Panc1 (cell line): Measurements from ENCODE around the gene NOS1. TPM values are rescaled to one million over a fixed set of nuclear protein-coding genes. Genes with fewer than 3 reads are reported as not detected.

Experiments
- ATAC-seq: fragments of 200-7000 bp; cut with Tn5 transposase; 2 replicates; pipeline ENCODE4 v1.9.1; 2020; ENCODE audit warnings: mild to moderate bottlenecking, moderate library complexity
- BruUV-seq: library from RNA; stranded (reverse); fragments of 400-500 nt; replicated peaks from 2 replicates; lab custom pipeline; 2021; lab: Mats Ljungman, UMichigan
- CTCF ChIA-PET: fragments of 300-600 bp; sonication (Branson Sonifier 250); formaldehyde crosslinking; loops from one replicate; lab custom pipeline; 2022; ENCODE audit warnings: antibody characterized with exemption; lab: Charles Lee
- POLR2A ChIA-PET: fragments of 300-600 bp; sonication (Branson Sonifier 250); formaldehyde crosslinking; loops from one replicate; lab custom pipeline; 2022; ENCODE audit warnings: antibody characterized with exemption; lab: Charles Lee
- DNase-seq: peaks from one replicate; pipeline ENCODE4 v3.0.0-alpha.2; 2010; ENCODE audit warnings: low read depth, low spot score
- H3K27ac ChIP-seq: 2 replicates; pipeline ENCODE4 v1.5.1; 2011; ENCODE audit warnings: mild to moderate bottlenecking, low read length, inconsistent platforms
- H3K27me3 ChIP-seq: fragments of 200-500 bp; sonication (Bioruptor generic); 2 replicates; pipeline ENCODE4 v1.6.0; 2014; ENCODE audit warnings: low read length, inconsistent platforms; ENCODE audit not compliant: control insufficient read depth, insufficient read depth
- H3K36me3 ChIP-seq: fragments of 200-500 bp; sonication (Bioruptor generic); 2 replicates; pipeline ENCODE4 v1.5.1; 2014; ENCODE audit warnings: inconsistent platforms, mild to moderate bottlenecking, low read length, moderate library complexity; ENCODE audit not compliant: control insufficient read depth, insufficient read depth
- H3K4me1 ChIP-seq: 2 replicates; pipeline ENCODE4 v1.5.1; 2011; ENCODE audit warnings: inconsistent platforms, mild to moderate bottlenecking, low read length, moderate library complexity; ENCODE audit not compliant: control insufficient read depth, insufficient read depth
- H3K4me3 ChIP-seq, 2 experiments: 2 replicates each; pipeline ENCODE4 v1.5.1; 2011 to 2012; ENCODE audit warnings: low read depth in 2 of 2, low read length in 2 of 2, mild to moderate bottlenecking in 2 of 2, inconsistent platforms in 1 of 2, moderate library complexity in 1 of 2
- H3K9me3 ChIP-seq: fragments of 200-500 bp; sonication (Bioruptor generic); 2 replicates; pipeline ENCODE4 v1.5.1; 2014; ENCODE audit warnings: low read depth, mild to moderate bottlenecking, inconsistent platforms, low read length, moderate library complexity; ENCODE audit not compliant: control insufficient read depth, insufficient read depth
- CTCF ChIP-seq: fragments of 450-650 bp; IDR thresholded peaks from 2 replicates; pipeline ENCODE4 v1.5.1; 2017; ENCODE audit warnings: mild to moderate bottlenecking
- POLR2AphosphoS5 ChIP-seq: IDR thresholded peaks from 2 replicates; pipeline ENCODE4 v1.6.1; 2012; ENCODE audit warnings: mild to moderate bottlenecking, low read depth, low read length, moderate library complexity
- REST ChIP-seq, 2 experiments: IDR thresholded peaks; 2 replicates each; pipeline ENCODE4 v1.6.1; 2011 to 2012; ENCODE audit warnings: low read depth in 2 of 2, control low read depth in 1 of 2, low read length in 1 of 2, mild to moderate bottlenecking in 1 of 2, moderate library complexity in 1 of 2; ENCODE audit not compliant: insufficient read depth in 1 of 2
- SIN3A ChIP-seq: IDR thresholded peaks from 2 replicates; pipeline ENCODE4 v1.6.1; 2012; ENCODE audit warnings: low read depth, mild to moderate bottlenecking, low read length, moderate library complexity, borderline replicate concordance; ENCODE audit not compliant: insufficient read depth
- TCF7L2 ChIP-seq: IDR thresholded peaks from 2 replicates; pipeline ENCODE4 v1.6.1; 2011; ENCODE audit warnings: mild to moderate bottlenecking, low read depth, low read length, inconsistent platforms
- in situ Hi-C: cut with HindIII; loops from 2 replicates; pipeline ENCODE4 v1.10.0; 2016; ENCODE audit warnings: low sequenced_read_pairs, low pct_unique_long_range_greater_than_20kb
- intact Hi-C: fragments of 100-400 bp; cut with micrococcal nuclease; formaldehyde crosslinking; loops from one replicate; pipeline ENCODE4 v1.10.0; 2022; ENCODE audit not compliant: unreplicated experiment
- total RNA-seq: library from RNA; stranded (reverse); gene quantifications from one replicate; pipeline ENCODE4 v1.2.1, GENCODE V29; 2021; ENCODE audit not compliant: unreplicated experiment

NOS1 gene
- total RNA-seq, 1 experiment from 2014 or later = 0.03 TPM

GRCh38 chr12:117214797-117215196 is 146.6 kb downstream of the NOS1 start:
- in situ Hi-C loops (no loop called here), intact Hi-C loops (loop anchor here (5.0 kb wide), 2 partner anchors 373 to 643 kb away; no protein-coding TSS in a partner anchor)
- no peak overlapping the region for H3K4me3 ChIP-seq
- no TSS peak for BruUV-seq
- no peaks in the 10 kb centered on the region for H3K4me1 ChIP-seq
- ChIA-PET CTCF (no interaction called here), POLR2A (no interaction called here)
- no peaks in the 10 kb centered on the region for H3K36me3 ChIP-seq
- peaks cover 10% of the 10 kb centered on the region; the same call in 1 of the 2 replicates for H3K27me3 ChIP-seq
- DNase-seq = no peak
- TF ChIP-seq REST (IDR thresholded peaks at IDR 0.05; ENCODE audit: insufficient read depth in 1 of 2, low read depth in 2 of 2, low read length in 1 of 2) (no peak), SIN3A (no peak), CTCF (no peak), POLR2AphosphoS5 (no peak), TCF7L2 (no peak)
- no peaks in the 10 kb centered on the region for H3K9me3 ChIP-seq
- ATAC-seq = no peak
- H3K27ac ChIP-seq = no peak overlapping the region

GRCh38 chr12:117213295-117213808 is 148.1 kb downstream of the NOS1 start:
- no peak for ATAC-seq

More at GRCh38 chr12:117213295-117213808, 148.1 kb downstream of the NOS1 start:
- no TSS peak for BruUV-seq
- CTCF ChIA-PET = interaction anchor here (0.8 to 1.1 kb wide), 2 partner anchors 13 to 644 kb away, joined by 5 read pairs; no protein-coding TSS in a partner anchor
- intact Hi-C loops = loop anchor here (5.0 kb wide), 2 partner anchors 374 to 644 kb away; no protein-coding TSS in a partner anchor
- Histone ChIP-seq H3K36me3 (no peaks in the 10 kb centered on the region), H3K4me1 (no peaks in the 10 kb centered on the region), H3K27ac (no peak overlapping the region), H3K9me3 (no peaks in the 10 kb centered on the region), H3K4me3 (no peak overlapping the region), H3K27me3 (peaks cover 7% of the 10 kb centered on the region; the same call in 1 of the 2 replicates)
- in situ Hi-C loops = no loop called here
- POLR2A ChIA-PET = no interaction called here
- DNase-seq = no peak
- TF ChIP-seq POLR2AphosphoS5 = no peak
- no peak for TF ChIP-seq CTCF
- TF ChIP-seq SIN3A = no peak
- TF ChIP-seq TCF7L2 = no peak
- no peak for TF ChIP-seq REST (IDR thresholded peaks at IDR 0.05; ENCODE audit: insufficient read depth in 1 of 2, low read depth in 2 of 2, low read length in 1 of 2)
